Fibroblast of pulmonary artery (primary cell): Measurements from ENCODE around the gene GABRG3.

Experiments
- DNase-seq: peaks from one replicate; pipeline ENCODE4 v3.0.0-alpha.2; 2010; ENCODE audit warnings: low read depth
- H3K4me3 ChIP-seq: replicated peaks from 2 replicates; pipeline ENCODE4 v1.5.1; 2011; ENCODE audit warnings: low read depth, mild to moderate bottlenecking, control low read depth, low read length, moderate library complexity
- CTCF ChIP-seq: IDR thresholded peaks from 2 replicates; pipeline ENCODE4 v1.5.1; 2011; ENCODE audit warnings: mild to moderate bottlenecking, control low read depth, low read length, inconsistent platforms; ENCODE audit errors: missing control alignments

Gene GABRG3

GRCh38 chr15:27042646-27043045, 71.7 kb downstream of the GABRG3 start:
- TF ChIP-seq CTCF = no peak
- DNase-seq = no peak
- no peak overlapping the region for H3K4me3 ChIP-seq

- TF ChIP-seq CTCF = no peak
- no peak overlapping the region for H3K4me3 ChIP-seq
- DNase-seq = no peak
These were observed 72.8 kb downstream of the GABRG3 start for GRCh38 chr15:27043770-27044169.

- no peak overlapping the region for H3K4me3 ChIP-seq
- TF ChIP-seq CTCF = no peak
- DNase-seq = no peak
These were observed 74.8 kb downstream of the GABRG3 start for GRCh38 chr15:27045796-27046195.

- TF ChIP-seq CTCF = no peak
- H3K4me3 ChIP-seq = no peak overlapping the region
- DNase-seq = no peak
These were observed 75.9 kb downstream of the GABRG3 start for GRCh38 chr15:27046880-27047279.

- no peak overlapping the region for H3K4me3 ChIP-seq
- no peak for TF ChIP-seq CTCF
- no peak for DNase-seq
These were observed 79.2 kb downstream of the GABRG3 start for GRCh38 chr15:27050163-27050562.

GRCh38 chr15:27054426-27054825, 83.4 kb downstream of the GABRG3 start:
- H3K4me3 ChIP-seq = no peak overlapping the region
- TF ChIP-seq CTCF = no peak
- DNase-seq = no peak

GRCh38 chr15:27057904-27058645, 87.1 kb downstream of the GABRG3 start:
- DNase-seq = peak; percentile 2
- TF ChIP-seq CTCF = no peak
- no peak overlapping the region for H3K4me3 ChIP-seq
